Fibroblast of lung (primary cell): ENCODE data around the gene ZNF600. TPM values are rescaled to one million over a fixed set of nuclear protein-coding genes. Genes with fewer than 3 reads are reported as not detected.
"Not testable (repeated sequence)": the region's sequence is repeated elsewhere in the genome, so short reads cannot be mapped to it uniquely, and the experiment has no call there.

Experiments used
- DNase-seq, 2 donors: peaks; one replicate each; pipeline versions ENCODE4 v3.0.0 to v3.0.0-alpha.2; 2010; ENCODE audit warnings: low read depth in 2 of 2
- H2AFZ ChIP-seq: 2 replicates; pipeline ENCODE4 v1.5.1; 2012; ENCODE audit warnings: low read length, control low read depth, inconsistent platforms
- H3K27ac ChIP-seq: 2 replicates; pipeline ENCODE4 v1.5.1; 2011; ENCODE audit warnings: low read length, control low read depth; ENCODE audit not compliant: insufficient read depth
- H3K27me3 ChIP-seq: 2 replicates; pipeline ENCODE4 v1.5.1; 2011; ENCODE audit warnings: mild to moderate bottlenecking, low read length; ENCODE audit not compliant: control insufficient read depth, insufficient read depth
- H3K36me3 ChIP-seq: 2 replicates; pipeline ENCODE4 v1.5.1; 2011; ENCODE audit warnings: low read length; ENCODE audit not compliant: control insufficient read depth, insufficient read depth
- H3K4me1 ChIP-seq: 2 replicates; pipeline ENCODE4 v1.5.1; 2011; ENCODE audit warnings: low read length; ENCODE audit not compliant: control insufficient read depth, insufficient read depth; ENCODE audit errors: extremely low read depth
- H3K4me2 ChIP-seq: 2 replicates; pipeline ENCODE4 v1.5.1; 2011; ENCODE audit warnings: low read length, control low read depth; ENCODE audit not compliant: insufficient read depth; ENCODE audit errors: extremely low read depth
- H3K4me3 ChIP-seq, 4 experiments: fragments of 200-600 bp in 1 of 4; sonication (generic) in 1 of 4; replicated peaks in 1 of 4; 2 replicates each; pipeline ENCODE4 v1.5.1; 2011 to 2016; ENCODE audit warnings: low read length in 4 of 4, low read depth in 3 of 4, mild to moderate bottlenecking in 3 of 4, control low read depth in 2 of 4, inconsistent platforms in 1 of 4, mixed read lengths in 1 of 4; ENCODE audit not compliant: insufficient read depth in 1 of 4; ENCODE audit errors: control extremely low read depth in 1 of 4
- H3K79me2 ChIP-seq: 2 replicates; pipeline ENCODE4 v1.5.1; 2012; ENCODE audit warnings: mild to moderate bottlenecking, low read length, inconsistent platforms; ENCODE audit not compliant: control insufficient read depth, insufficient read depth
- H3K9ac ChIP-seq: 2 replicates; pipeline ENCODE4 v1.5.1; 2011; ENCODE audit warnings: mild to moderate bottlenecking, low read length, control low read depth; ENCODE audit not compliant: insufficient read depth
- H3K9me3 ChIP-seq: 2 replicates; pipeline ENCODE4 v1.5.1; 2012; ENCODE audit warnings: low read depth, low read length; ENCODE audit not compliant: control insufficient read depth, insufficient read depth
- H4K20me1 ChIP-seq: 2 replicates; pipeline ENCODE4 v1.5.1; 2011; ENCODE audit warnings: low read length; ENCODE audit not compliant: control insufficient read depth, insufficient read depth; ENCODE audit errors: extremely low read depth
- EZH2 ChIP-seq: IDR thresholded peaks from 2 replicates; pipeline ENCODE4 v1.5.1; 2012; ENCODE audit warnings: low read length, control low read depth, mild to moderate bottlenecking; ENCODE audit errors: missing control alignments
- polyA plus RNA-seq, 2 donors: library from polyadenylated mRNA; depleted of rRNA in 1 of 2; stranded (reverse) in 1 of 2; unstranded in 1 of 2; fragments of >200 nt; gene quantifications; 2 replicates each; pipeline ENCODE4 v1.2.1, GENCODE V29; 2011 to 2012; ENCODE audit warnings: missing spikeins in 1 of 2
- total RNA-seq: library from RNA; depleted of rRNA; stranded (reverse); fragments of >200 nt; gene quantifications from 2 replicates; pipeline ENCODE4 v1.2.1, GENCODE V29; 2014
- TF ChIP-seq, protein P1 (sequence below), 2 donors: IDR thresholded peaks in 1 of 2; conservative IDR thresholded peaks in 1 of 2; 1 replicate in 1 of 2; 2 replicates in 1 of 2; pipeline ENCODE4 v1.5.1; 2011 to 2012; ENCODE audit warnings: low read length in 2 of 2, control low read depth in 1 of 2, inconsistent platforms in 1 of 2, low read depth in 1 of 2, mild to moderate bottlenecking in 1 of 2

Gene ZNF600
- total and polyA plus RNA-seq, 2 donors (not counting 1 experiment from before 2014, with no cell fraction given) = 2.7 to 5.0 TPM

- no peak for DNase-seq
- no peaks in the 10 kb centered on the region for H3K79me2 ChIP-seq
- H3K4me3 ChIP-seq = no peak overlapping the region
- H3K36me3 ChIP-seq = peaks cover 2% of the 10 kb centered on the region
- no peaks in the 10 kb centered on the region for H3K27me3 ChIP-seq
- TF ChIP-seq, protein P1, sequence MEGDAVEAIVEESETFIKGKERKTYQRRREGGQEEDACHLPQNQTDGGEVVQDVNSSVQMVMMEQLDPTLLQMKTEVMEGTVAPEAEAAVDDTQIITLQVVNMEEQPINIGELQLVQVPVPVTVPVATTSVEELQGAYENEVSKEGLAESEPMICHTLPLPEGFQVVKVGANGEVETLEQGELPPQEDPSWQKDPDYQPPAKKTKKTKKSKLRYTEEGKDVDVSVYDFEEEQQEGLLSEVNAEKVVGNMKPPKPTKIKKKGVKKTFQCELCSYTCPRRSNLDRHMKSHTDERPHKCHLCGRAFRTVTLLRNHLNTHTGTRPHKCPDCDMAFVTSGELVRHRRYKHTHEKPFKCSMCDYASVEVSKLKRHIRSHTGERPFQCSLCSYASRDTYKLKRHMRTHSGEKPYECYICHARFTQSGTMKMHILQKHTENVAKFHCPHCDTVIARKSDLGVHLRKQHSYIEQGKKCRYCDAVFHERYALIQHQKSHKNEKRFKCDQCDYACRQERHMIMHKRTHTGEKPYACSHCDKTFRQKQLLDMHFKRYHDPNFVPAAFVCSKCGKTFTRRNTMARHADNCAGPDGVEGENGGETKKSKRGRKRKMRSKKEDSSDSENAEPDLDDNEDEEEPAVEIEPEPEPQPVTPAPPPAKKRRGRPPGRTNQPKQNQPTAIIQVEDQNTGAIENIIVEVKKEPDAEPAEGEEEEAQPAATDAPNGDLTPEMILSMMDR (conservative IDR thresholded peaks at IDR 0.05 in 1 of 2, IDR thresholded peaks at IDR 0.05 in 1 of 2; ENCODE audit: low read depth in 1 of 2, low read length in 2 of 2) = no peak
- no peak for TF ChIP-seq EZH2
- no peak overlapping the region for H3K9ac ChIP-seq
- H3K9me3 ChIP-seq = no peaks in the 10 kb centered on the region
- no peaks in the 10 kb centered on the region for H4K20me1 ChIP-seq
- no peak overlapping the region for H3K27ac ChIP-seq
- no peak overlapping the region for H2AFZ ChIP-seq
- no peak overlapping the region for H3K4me2 ChIP-seq
- peaks cover 3% of the 10 kb centered on the region for H3K4me1 ChIP-seq
Observed at GRCh38 chr19:52724701-52725514, 61.7 kb downstream of the ZNF600 start.

- not testable (repeated sequence) for H3K9ac ChIP-seq, DNase-seq, H3K79me2 ChIP-seq, H2AFZ ChIP-seq, H3K4me2 ChIP-seq, H3K9me3 ChIP-seq, H3K4me1 ChIP-seq, H4K20me1 ChIP-seq, H3K36me3 ChIP-seq, H3K27me3 ChIP-seq, H3K27ac ChIP-seq, H3K4me3 ChIP-seq
Observed at GRCh38 chr19:52723907-52724598, 62.5 kb downstream of the ZNF600 start.

DNA sequence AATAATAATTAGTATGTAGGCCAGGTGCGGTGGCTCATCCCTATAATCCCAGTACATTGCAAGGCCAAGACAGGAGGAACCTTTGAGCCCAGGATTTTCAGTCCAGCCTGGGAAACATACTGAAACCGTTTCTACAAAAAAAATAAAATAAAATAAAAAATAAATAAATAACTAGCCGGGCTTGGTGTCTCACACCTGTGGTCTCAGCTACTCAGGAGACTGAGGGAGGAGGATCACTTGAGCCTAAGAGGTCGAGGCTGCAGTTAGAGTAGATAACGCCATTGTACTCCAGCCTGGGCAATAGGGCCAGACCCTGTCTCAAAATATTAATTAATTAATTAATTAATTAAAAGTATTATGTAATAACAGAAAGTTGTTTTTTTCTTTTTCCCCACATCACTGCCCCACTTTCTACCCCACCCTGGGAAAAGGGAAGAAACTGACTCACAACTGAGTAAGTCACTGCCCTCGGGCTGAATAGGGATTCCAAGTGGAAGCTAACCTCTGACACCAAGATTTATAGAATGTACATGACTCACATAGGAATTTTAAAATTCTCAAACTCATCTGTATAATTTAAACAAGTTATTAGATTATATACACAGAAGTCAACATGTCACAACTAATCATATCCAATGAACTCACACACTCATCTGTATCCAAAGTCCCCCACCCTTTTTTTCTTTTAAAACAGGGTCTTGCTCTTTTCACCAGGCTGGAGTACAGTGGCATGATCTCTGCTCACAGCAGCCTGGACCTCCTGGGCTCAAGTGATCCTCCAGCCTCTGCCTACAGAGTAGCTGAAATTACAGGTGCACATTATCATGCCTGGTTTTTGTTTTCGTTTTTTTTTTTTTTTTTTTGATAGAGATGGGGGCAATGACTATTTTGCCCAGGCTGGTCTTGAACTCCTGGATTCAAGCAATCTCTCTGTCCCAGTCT lies 64.3 kb downstream of the ZNF600 start:
- Histone ChIP-seq H3K27ac (no peak overlapping the region), H3K36me3 (peaks cover 2% of the 10 kb centered on the region), H3K79me2 (no peaks in the 10 kb centered on the region), H3K9ac (no peak overlapping the region), H3K9me3 (no peaks in the 10 kb centered on the region), H3K27me3 (no peaks in the 10 kb centered on the region), H2AFZ (no peak overlapping the region), H3K4me2 (peak overlapping the region; percentile 37), H4K20me1 (no peaks in the 10 kb centered on the region), H3K4me1 (peaks cover 3% of the 10 kb centered on the region), H3K4me3 (no peak overlapping the region)
- TF ChIP-seq EZH2 = no peak
- TF ChIP-seq, protein P1 (conservative IDR thresholded peaks at IDR 0.05 in 1 of 2, IDR thresholded peaks at IDR 0.05 in 1 of 2; ENCODE audit: low read depth in 1 of 2, low read length in 2 of 2) = no peak
- DNase-seq = peak; percentile 74 to 86

DNA sequence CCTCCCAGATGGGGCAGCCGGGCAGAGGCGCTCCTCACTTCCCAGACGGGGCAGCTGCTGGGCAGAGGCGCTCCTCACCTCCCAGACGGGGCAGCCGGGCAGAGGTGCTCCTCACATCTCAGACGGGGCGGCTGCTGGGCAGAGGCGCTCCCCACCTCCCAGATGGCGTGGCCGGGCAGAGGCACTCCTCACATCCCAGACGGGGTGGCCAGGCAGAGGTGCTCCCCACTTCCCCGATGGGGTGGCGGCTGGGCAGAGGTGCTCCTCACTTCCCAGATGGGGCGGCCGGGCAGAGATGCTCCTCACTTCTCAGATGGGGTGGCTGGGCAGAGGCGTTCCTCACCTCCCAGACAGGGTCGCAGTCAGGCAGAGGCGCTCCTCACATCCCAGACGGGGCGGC lies 66.0 kb downstream of the ZNF600 start:
- H3K79me2 ChIP-seq, H3K4me1 ChIP-seq, H3K36me3 ChIP-seq, H3K4me3 ChIP-seq, H3K9me3 ChIP-seq, H3K27me3 ChIP-seq, H3K27ac ChIP-seq, DNase-seq, H4K20me1 ChIP-seq, H2AFZ ChIP-seq, H3K9ac ChIP-seq, H3K4me2 ChIP-seq: not testable (repeated sequence)
